OCI-LY7 (cell line): ENCODE results near the gene PSAP. TPM values are rescaled to one million over a fixed set of nuclear protein-coding genes. Genes with fewer than 3 reads are reported as not detected.

ENCODE experiments used
- BruUV-seq: library from RNA; stranded (reverse); fragments of 400-500 nt; replicated peaks from 2 replicates; lab custom pipeline; 2021; lab: Mats Ljungman, UMichigan
- CTCF ChIA-PET: fragments of 300-600 bp; sonication (Branson Sonifier 250); formaldehyde crosslinking; loops from one replicate; lab custom pipeline; 2022; ENCODE audit warnings: antibody characterized with exemption; ENCODE audit not compliant: unreplicated experiment; lab: Charles Lee
- POLR2A ChIA-PET: fragments of 300-600 bp; sonication (Branson Sonifier 250); formaldehyde crosslinking; loops from one replicate; lab custom pipeline; 2022; ENCODE audit warnings: antibody characterized with exemption; lab: Charles Lee
- DNase-seq: peaks from one replicate; pipeline ENCODE4 v3.0.0-alpha.2; 2015; ENCODE audit warnings: low spot score
- H2AFZ ChIP-seq: fragments of 200-600 bp; sonication (generic), shearing (Covaris generic); 2 replicates; pipeline ENCODE4 v1.6.1; 2014; ENCODE audit warnings: mild to moderate bottlenecking, antibody characterized with exemption, low read length, moderate library complexity
- H3K27ac ChIP-seq: fragments of 200-600 bp; sonication (generic); 2 replicates; pipeline ENCODE4 v1.5.1; 2014; ENCODE audit warnings: mixed run types, low read depth, mild to moderate bottlenecking, moderate library complexity, low read length, inconsistent platforms; ENCODE audit not compliant: poor library complexity, severe bottlenecking
- H3K36me3 ChIP-seq: fragments of 200-600 bp; sonication (generic); 2 replicates; pipeline ENCODE4 v1.6.1; 2014; ENCODE audit warnings: mild to moderate bottlenecking, antibody characterized with exemption, low read length, moderate library complexity, mixed read lengths; ENCODE audit not compliant: insufficient read depth
- H3K4me1 ChIP-seq: fragments of 200-600 bp; sonication (generic); 2 replicates; pipeline ENCODE4 v1.5.1; 2014; ENCODE audit warnings: mild to moderate bottlenecking, low read length; ENCODE audit not compliant: insufficient read depth, poor library complexity, severe bottlenecking
- H3K4me2 ChIP-seq: fragments of 200-600 bp; sonication (generic); 2 replicates; pipeline ENCODE4 v1.6.1; 2014; ENCODE audit warnings: mild to moderate bottlenecking, low read length
- H3K4me3 ChIP-seq: fragments of 200-600 bp; sonication (generic); 2 replicates; pipeline ENCODE4 v1.5.1; 2014; ENCODE audit warnings: mild to moderate bottlenecking, low read depth, low read length; ENCODE audit not compliant: poor library complexity, severe bottlenecking
- H3K79me2 ChIP-seq: fragments of 200-600 bp; sonication (generic); 2 replicates; pipeline ENCODE4 v1.6.1; 2016; ENCODE audit warnings: low read depth, mild to moderate bottlenecking, low read length, moderate library complexity, mixed read lengths; ENCODE audit not compliant: insufficient read depth
- H3K9me2 ChIP-seq: fragments of 200-600 bp; sonication (generic); 2 replicates; pipeline ENCODE4 v1.6.1; 2016; ENCODE audit warnings: mild to moderate bottlenecking, low read length, mixed read lengths; ENCODE audit not compliant: insufficient read depth
- H3K9me3 ChIP-seq: fragments of 200-600 bp; sonication (generic); 2 replicates; pipeline ENCODE4 v1.6.1; 2014; ENCODE audit warnings: mild to moderate bottlenecking, mixed run types, low read length, mixed read lengths
- H4K20me1 ChIP-seq: fragments of 200-600 bp; sonication (generic); 2 replicates; pipeline ENCODE4 v1.6.1; 2014; ENCODE audit warnings: mild to moderate bottlenecking, antibody characterized with exemption, low read length, moderate library complexity, mixed read lengths; ENCODE audit not compliant: insufficient read depth
- EZH2phosphoT487 ChIP-seq: fragments of 200-600 bp; sonication (generic); IDR thresholded peaks from 2 replicates; pipeline ENCODE4 v1.6.1; 2018; ENCODE audit warnings: low read depth, borderline replicate concordance, mild to moderate bottlenecking, mixed run types, antibody characterized with exemption, low read length, moderate library complexity, mixed read lengths
- intact Hi-C: fragments of 100-400 bp; cut with micrococcal nuclease; formaldehyde crosslinking; loops from one replicate; pipeline ENCODE4 v1.10.0; 2022; ENCODE audit not compliant: unreplicated experiment
- total RNA-seq, 2 experiments: library from RNA; depleted of rRNA in 1 of 2; stranded (reverse); fragments of >200 nt in 1 of 2; shearing (Covaris generic) in 1 of 2; gene quantifications; 2 replicates each; pipeline ENCODE4 v1.2.3, GENCODE V29; 2014 to 2022
- TF ChIP-seq, protein P1 (sequence below): fragments of 200-600 bp; sonication (generic); conservative IDR thresholded peaks from 2 replicates; pipeline ENCODE4 v1.5.1; 2014; ENCODE audit warnings: mild to moderate bottlenecking, antibody characterized with exemption, low read length, moderate library complexity, mixed read lengths

PSAP gene
- total RNA-seq, 2 experiments from 2014 or later = 163 to 200 TPM

DNA sequence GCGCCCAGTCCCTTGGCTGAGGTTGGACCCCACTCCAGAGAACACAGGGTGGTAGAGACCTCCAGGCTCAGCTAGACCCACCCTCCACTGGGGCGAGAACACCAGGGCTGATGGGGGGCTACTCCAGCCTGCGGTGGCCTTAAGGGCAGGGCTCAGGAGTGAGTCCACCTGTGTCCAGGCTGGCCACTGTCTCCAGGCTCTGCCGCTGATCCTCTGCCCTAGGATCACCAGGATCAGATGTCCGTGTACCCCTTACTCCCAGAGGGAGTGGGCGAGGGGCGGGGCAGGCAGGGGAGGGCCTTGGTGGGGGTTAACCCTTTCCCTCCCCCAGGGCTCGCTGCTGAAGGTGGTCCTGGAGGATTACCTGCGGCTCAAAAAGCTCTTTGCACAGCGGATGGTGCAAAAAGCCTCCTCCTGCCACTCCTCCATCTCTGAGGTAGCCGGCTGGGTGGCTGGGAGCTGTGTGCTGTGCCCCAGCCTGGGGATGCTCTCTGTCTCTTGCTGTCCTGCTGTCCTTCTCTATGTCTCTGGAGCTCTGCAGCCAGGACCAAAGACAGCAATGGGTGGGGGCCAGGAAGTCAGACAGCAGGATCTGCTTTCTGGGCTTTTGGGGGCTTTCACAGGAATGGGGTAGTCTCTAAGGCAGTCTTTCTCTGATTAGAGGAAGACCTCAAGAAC, 38.0 kb downstream of the PSAP start:
- ChIA-PET POLR2A (interaction anchor here (0.8 kb wide), 1 partner anchor 65 kb away, joined by 3 read pairs; no protein-coding TSS in a partner anchor), CTCF (interaction anchor here (0.5 to 0.8 kb wide), 4 partner anchors 35 to 219 kb away, joined by 3 to 5 read pairs (median 4); no protein-coding TSS in a partner anchor)
- intact Hi-C loops = loop anchor here (1.0 to 5.0 kb wide), 5 partner anchors 22 to 501 kb away; partner anchors contain the start of gene VSIR
- no peak for DNase-seq
- H3K4me2 ChIP-seq = no peak overlapping the region
- H3K4me3 ChIP-seq = no peak overlapping the region
- no peaks in the 10 kb centered on the region for H3K79me2 ChIP-seq
- H3K9me2 ChIP-seq = no peaks in the 10 kb centered on the region
- H2AFZ ChIP-seq = no peak overlapping the region
- H3K4me1 ChIP-seq = peaks cover 6% of the 10 kb centered on the region
- no peak overlapping the region for H3K27ac ChIP-seq
- peaks cover 32% of the 10 kb centered on the region for H3K36me3 ChIP-seq
- no peaks in the 10 kb centered on the region for H4K20me1 ChIP-seq
- TF ChIP-seq EZH2phosphoT487 = no peak
- TF ChIP-seq, protein P1, sequence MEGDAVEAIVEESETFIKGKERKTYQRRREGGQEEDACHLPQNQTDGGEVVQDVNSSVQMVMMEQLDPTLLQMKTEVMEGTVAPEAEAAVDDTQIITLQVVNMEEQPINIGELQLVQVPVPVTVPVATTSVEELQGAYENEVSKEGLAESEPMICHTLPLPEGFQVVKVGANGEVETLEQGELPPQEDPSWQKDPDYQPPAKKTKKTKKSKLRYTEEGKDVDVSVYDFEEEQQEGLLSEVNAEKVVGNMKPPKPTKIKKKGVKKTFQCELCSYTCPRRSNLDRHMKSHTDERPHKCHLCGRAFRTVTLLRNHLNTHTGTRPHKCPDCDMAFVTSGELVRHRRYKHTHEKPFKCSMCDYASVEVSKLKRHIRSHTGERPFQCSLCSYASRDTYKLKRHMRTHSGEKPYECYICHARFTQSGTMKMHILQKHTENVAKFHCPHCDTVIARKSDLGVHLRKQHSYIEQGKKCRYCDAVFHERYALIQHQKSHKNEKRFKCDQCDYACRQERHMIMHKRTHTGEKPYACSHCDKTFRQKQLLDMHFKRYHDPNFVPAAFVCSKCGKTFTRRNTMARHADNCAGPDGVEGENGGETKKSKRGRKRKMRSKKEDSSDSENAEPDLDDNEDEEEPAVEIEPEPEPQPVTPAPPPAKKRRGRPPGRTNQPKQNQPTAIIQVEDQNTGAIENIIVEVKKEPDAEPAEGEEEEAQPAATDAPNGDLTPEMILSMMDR = no peak
- BruUV-seq = no TSS peak
- no peaks in the 10 kb centered on the region for H3K9me3 ChIP-seq

DNA sequence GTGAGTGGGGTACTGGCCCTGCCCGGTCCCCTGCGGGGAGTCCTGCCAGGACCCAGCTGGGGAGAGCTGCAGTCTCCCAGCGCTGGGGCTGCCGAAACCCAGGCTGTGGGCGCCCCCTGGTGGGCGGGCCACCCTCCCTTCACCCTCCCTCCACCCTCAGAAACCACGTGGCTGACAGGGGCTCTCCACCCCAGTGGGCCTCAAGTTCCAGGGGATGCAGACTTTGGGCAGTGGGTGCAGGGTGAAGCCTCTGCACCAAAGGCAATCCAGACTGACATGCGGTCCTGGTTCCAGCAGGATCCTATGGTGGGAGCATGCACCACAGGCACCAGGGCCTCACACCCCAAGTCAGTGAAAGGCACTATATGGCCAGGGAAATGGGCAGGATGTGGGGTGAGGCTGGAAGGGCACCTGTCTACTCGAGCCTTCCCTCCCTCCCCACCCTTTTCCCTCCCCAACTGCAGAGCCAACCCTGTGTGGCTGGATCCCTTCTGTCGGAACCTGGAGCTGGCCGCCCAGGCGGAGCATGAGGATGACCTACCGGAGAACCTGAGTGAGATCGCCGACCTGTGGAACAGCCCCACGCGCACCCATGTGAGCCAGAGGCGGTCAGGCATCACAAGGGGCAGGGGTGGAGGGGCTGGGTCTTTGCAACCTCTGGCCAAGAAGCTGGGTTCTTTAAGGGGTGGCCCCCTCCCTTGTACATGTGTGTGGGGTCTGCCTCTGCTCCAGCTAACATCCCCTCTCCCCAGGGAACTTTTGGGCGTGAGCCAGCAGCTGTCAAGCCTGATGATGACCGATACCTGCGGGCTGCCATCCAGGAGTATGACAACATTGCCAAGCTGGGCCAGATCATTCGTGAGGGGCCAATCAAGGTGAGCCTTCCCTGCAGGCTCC, 38.8 kb downstream of the PSAP start:
- Histone ChIP-seq H3K79me2 (no peaks in the 10 kb centered on the region), H3K4me1 (peaks cover 6% of the 10 kb centered on the region), H3K36me3 (peaks cover 24% of the 10 kb centered on the region), H3K9me3 (no peaks in the 10 kb centered on the region), H3K27ac (no peak overlapping the region), H4K20me1 (no peaks in the 10 kb centered on the region), H2AFZ (no peak overlapping the region), H3K4me3 (no peak overlapping the region), H3K4me2 (no peak overlapping the region), H3K9me2 (no peaks in the 10 kb centered on the region)
- ChIA-PET CTCF (interaction anchor here (0.5 to 1.4 kb wide), 7 partner anchors 34 to 219 kb away, joined by 3 to 5 read pairs (median 4); no protein-coding TSS in a partner anchor), POLR2A (no interaction called here)
- BruUV-seq = no TSS peak
- intact Hi-C loops = loop anchor here (1.0 to 5.0 kb wide), 5 partner anchors 21 to 500 kb away; partner anchors contain the start of gene VSIR
- DNase-seq = peak; percentile 80
- TF ChIP-seq EZH2phosphoT487 = no peak
- TF ChIP-seq, protein P1 = peak; percentile 97
